A549 (cell line): Measurements from ENCODE around the gene HAPLN2. TPM values are rescaled to one million over a fixed set of nuclear protein-coding genes. Genes with fewer than 3 reads are reported as not detected.
A peak's percentile ranks its signal among the peaks of the same experiment; 100 is the strongest.

Experiments
- ATAC-seq, 2 experiments: fragments of 200-7000 bp in 1 of 2; fragments of >200 bp in 1 of 2; cut with Nextera tagmentation in 1 of 2; cut with Tn5 transposase in 1 of 2; 3 replicates each; pipeline versions ENCODE4 v1.8.0 to v1.9.1; 2018 to 2020; ENCODE audit warnings: mild to moderate bottlenecking in 1 of 2, moderate library complexity in 1 of 2
- CTCF ChIA-PET: fragments of 300-600 bp; sonication (Branson Sonifier 250); formaldehyde crosslinking; extraction: SDS; loops from one replicate; lab custom pipeline; 2021; ENCODE audit warnings: antibody characterized with exemption, inconsistent platforms; lab: Yijun Ruan, JAX
- POLR2A ChIA-PET: fragments of 350-600 bp; formaldehyde crosslinking; extraction: SDS; loops from one replicate; lab custom pipeline; 2021; ENCODE audit warnings: antibody characterized with exemption, inconsistent platforms; lab: Yijun Ruan, JAX
- DNase-seq, 2 experiments: peaks; one replicate each; pipeline versions ENCODE4 v3.0.0 to v3.0.0-alpha.2; 2011 to 2016; ENCODE audit warnings: low read depth in 1 of 2, low spot score in 1 of 2
- FAIRE-seq: peaks from 2 replicates; lab custom pipeline; 2011; peaks lifted over from hg19 to GRCh38; lab: Jason Lieb, UNC
- H3K27ac ChIP-seq, 2 experiments: fragments of >200 bp; sonication (Bioruptor Twin); formaldehyde crosslinking; 3 replicates each; pipeline ENCODE4 v1.5.1; 2016 to 2017
- H3K4me1 ChIP-seq: fragments of >200 bp; sonication (Bioruptor Twin); formaldehyde crosslinking; 3 replicates; pipeline ENCODE4 v1.6.1; 2016
- H3K4me2 ChIP-seq: fragments of >200 bp; sonication (Bioruptor Twin); formaldehyde crosslinking; 3 replicates; pipeline ENCODE4 v1.6.1; 2016
- H3K4me3 ChIP-seq: fragments of >200 bp; sonication (Bioruptor Twin); formaldehyde crosslinking; 3 replicates; pipeline ENCODE4 v1.5.1; 2016
- H3K9me3 ChIP-seq: fragments of >200 bp; sonication (Bioruptor Twin); formaldehyde crosslinking; 3 replicates; pipeline ENCODE4 v1.6.1; 2016
- CHD2 ChIP-seq: fragments of 150-350 bp; IDR thresholded peaks from 2 replicates; pipeline ENCODE4 v1.6.1; 2014; ENCODE audit warnings: low read length; ENCODE audit not compliant: partially characterized antibody
- EHF ChIP-seq: fragments of 250-450 bp; sonication (Bioruptor Pico); IDR thresholded peaks from 2 replicates; pipeline ENCODE4 v1.5.0; 2020; ENCODE audit warnings: mild to moderate bottlenecking
- EHMT2 ChIP-seq: fragments of 200-600 bp; sonication (generic); IDR thresholded peaks from 2 replicates; pipeline ENCODE4 v1.6.1; 2016; ENCODE audit warnings: antibody characterized with exemption, low read depth, mild to moderate bottlenecking, moderate library complexity
- FOSB ChIP-seq: fragments of 250-450 bp; sonication (Bioruptor Pico); IDR thresholded peaks from 2 replicates; pipeline ENCODE4 v1.5.0; 2020; ENCODE audit warnings: mild to moderate bottlenecking, moderate library complexity
- FOSL2 ChIP-seq, 2 experiments: fragments of 450-650 bp in 1 of 2; fragments of >200 bp in 1 of 2; sonication (Bioruptor Twin) in 1 of 2; formaldehyde crosslinking; IDR thresholded peaks; 2 replicates each; pipeline versions ENCODE4 v1.5.0 to v1.6.1; 2016 to 2020; ENCODE audit warnings: mild to moderate bottlenecking in 1 of 2, moderate library complexity in 1 of 2
- GATA3 ChIP-seq: IDR thresholded peaks from 2 replicates; pipeline ENCODE4 v1.6.1; 2012; ENCODE audit warnings: borderline replicate concordance
- HDAC2 ChIP-seq: fragments of 200-600 bp; sonication (generic); IDR thresholded peaks from 2 replicates; pipeline ENCODE4 v1.6.1; 2016
- HOXA7 ChIP-seq: fragments of 250-450 bp; sonication (Bioruptor Pico); IDR thresholded peaks from 2 replicates; pipeline ENCODE4 v1.5.0; 2020; ENCODE audit warnings: mild to moderate bottlenecking, moderate library complexity
- JUN ChIP-seq, 2 experiments: fragments of >200 bp; sonication (Bioruptor Twin); formaldehyde crosslinking; IDR thresholded peaks; 2 replicates in 1 of 2; 3 replicates in 1 of 2; pipeline ENCODE4 v1.6.1; 2016 to 2017
- KDM1A ChIP-seq: fragments of 200-600 bp; sonication (generic); IDR thresholded peaks from 2 replicates; pipeline ENCODE4 v1.6.1; 2016; ENCODE audit warnings: low read depth, mild to moderate bottlenecking
- MYC ChIP-seq: IDR thresholded peaks from 2 replicates; pipeline ENCODE4 v1.6.1; 2012; ENCODE audit warnings: mild to moderate bottlenecking, inconsistent platforms, low read length, improper control_type of control experiment, borderline replicate concordance
- NFE2L2 ChIP-seq: fragments of 150-350 bp; conservative IDR thresholded peaks from 2 replicates; pipeline ENCODE4 v1.6.1; 2014; ENCODE audit warnings: low read length
- NPAS2 ChIP-seq: fragments of 250-450 bp; sonication (Bioruptor Pico); IDR thresholded peaks from 2 replicates; pipeline ENCODE4 v1.8.0; 2022; ENCODE audit warnings: mild to moderate bottlenecking, moderate library complexity, borderline replicate concordance
- PHF8 ChIP-seq: fragments of 200-600 bp; sonication (generic); IDR thresholded peaks from 2 replicates; pipeline ENCODE4 v1.6.1; 2016; ENCODE audit warnings: low read depth, mild to moderate bottlenecking, antibody characterized with exemption, moderate library complexity, borderline replicate concordance
- POLR2A ChIP-seq: IDR thresholded peaks from 2 replicates; pipeline ENCODE4 v1.6.1; 2012; ENCODE audit warnings: mild to moderate bottlenecking, low read length
- POLR2AphosphoS2 ChIP-seq: conservative IDR thresholded peaks from 2 replicates; pipeline ENCODE4 v1.6.1; 2012; ENCODE audit warnings: low read length, improper control_type of control experiment, inconsistent platforms
- RCOR1 ChIP-seq: fragments of 150-350 bp; IDR thresholded peaks from 2 replicates; pipeline ENCODE4 v1.6.1; 2014; ENCODE audit warnings: antibody characterized with exemption, low read length, low read depth
- RFX5 ChIP-seq: fragments of 450-650 bp; IDR thresholded peaks from 2 replicates; pipeline ENCODE4 v1.7.1; 2014; ENCODE audit warnings: antibody characterized with exemption, mild to moderate bottlenecking, moderate library complexity
- TP53 ChIP-seq: fragments of 250-450 bp; sonication (Bioruptor Pico); IDR thresholded peaks from 2 replicates; pipeline ENCODE4 v1.5.0; 2021; ENCODE audit warnings: mild to moderate bottlenecking, moderate library complexity
- ZFP36 ChIP-seq: fragments of 450-650 bp; IDR thresholded peaks from 2 replicates; pipeline ENCODE4 v1.6.1; 2014; ENCODE audit warnings: borderline replicate concordance; ENCODE audit not compliant: partially characterized antibody
- ZNF302 ChIP-seq: fragments of 250-450 bp; sonication (Bioruptor Pico); IDR thresholded peaks from 2 replicates; pipeline ENCODE4 v1.9.0; 2021; ENCODE audit warnings: inconsistent platforms, mild to moderate bottlenecking, moderate library complexity
- WGBS: methylation state at CpG from one replicate; pipeline ENCODE4 v1.1.6; 2017; ENCODE audit errors: missing lambda C conversion rate; 5-methylcytosine and 5-hydroxymethylcytosine counted together
- polyA plus RNA-seq, 4 experiments: library from polyadenylated mRNA; depleted of rRNA in 3 of 4; stranded (reverse); fragments of >200 nt; fragmentation: RNase III in 1 of 4; extraction: RNeasy Plus Mini Kit Qiagen cat#74134 plus additional on column Dnase treatment in 1 of 4; gene quantifications; 2 replicates in 3 of 4; 3 replicates in 1 of 4; pipeline ENCODE4 v1.2.3, GENCODE V29; 2011 to 2017
- TF ChIP-seq, protein P1 (sequence below): fragments of 450-650 bp; IDR thresholded peaks from 2 replicates; pipeline ENCODE4 v1.6.1; 2014; ENCODE audit warnings: antibody characterized with exemption
- TF ChIP-seq, protein P2 (sequence below): fragments of 200-600 bp; sonication (generic); IDR thresholded peaks from 2 replicates; pipeline ENCODE4 v1.6.1; 2016; ENCODE audit warnings: antibody characterized with exemption, mild to moderate bottlenecking, moderate library complexity
- TF ChIP-seq, protein P3 (sequence below): fragments of 250-450 bp; sonication (Bioruptor Pico); IDR thresholded peaks from 2 replicates; pipeline ENCODE4 v1.5.0; 2021; ENCODE audit warnings: mild to moderate bottlenecking, moderate library complexity, borderline replicate concordance

Gene HAPLN2
- polyA plus RNA-seq, 2 of the 4 experiments (the other 2 are of a cell fraction), result 0.10 to 0.23 TPM

DNA sequence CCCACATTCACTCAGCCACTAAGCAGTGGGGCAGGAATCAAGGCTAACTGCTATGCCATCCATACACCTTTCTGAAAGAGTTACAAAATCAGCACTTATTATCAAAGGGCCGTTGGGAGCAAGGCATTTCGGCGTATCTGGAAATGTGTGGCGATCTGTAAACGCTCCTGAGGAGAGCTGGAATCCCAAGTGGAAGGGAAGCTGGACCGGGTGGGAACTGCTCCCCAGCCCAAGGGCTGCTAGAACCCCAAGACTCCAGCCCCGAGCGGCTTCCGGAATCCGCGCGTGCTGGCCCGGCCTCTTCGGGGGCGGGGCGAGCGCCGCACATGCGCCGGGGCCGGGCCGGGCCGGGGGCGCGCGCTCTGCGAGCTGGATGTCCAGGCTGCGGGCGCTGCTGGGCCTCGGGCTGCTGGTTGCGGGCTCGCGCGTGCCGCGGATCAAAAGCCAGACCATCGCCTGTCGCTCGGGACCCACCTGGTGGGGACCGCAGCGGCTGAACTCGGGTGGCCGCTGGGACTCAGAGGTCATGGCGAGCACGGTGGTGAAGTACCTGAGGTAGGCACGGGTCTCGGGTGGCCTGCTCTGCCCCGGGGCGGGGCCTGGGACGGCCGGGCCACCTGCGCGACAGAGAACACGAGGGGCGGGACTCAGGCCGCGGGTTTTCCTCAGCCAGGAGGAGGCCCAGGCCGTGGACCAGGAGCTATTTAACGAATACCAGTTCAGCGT lies 27.6 kb upstream of the HAPLN2 start, which contains the start of gene NAXE (continued):
- TF ChIP-seq FOSB (CRISPR knock-in tag) (peak; percentile 82; the same call in 1 of the 2 replicates), ZFP36 (no peak), RCOR1 (no peak), NFE2L2 (no peak), MYC (no peak; the same call in 1 of the 2 replicates), PHF8 (peak; percentile 65; the same call in 1 of the 2 replicates), POLR2A (peak; percentile 91), HDAC2 (no peak), TP53 (CRISPR knock-in tag) (no peak), KDM1A (no peak), GATA3 (no peak), EHMT2 (no peak), EHF (CRISPR knock-in tag) (0 out of 2 replicates have a peak, but pooled peaks have one; percentile 21), ZNF302 (CRISPR knock-in tag) (no peak)
- TF ChIP-seq, protein P1, sequence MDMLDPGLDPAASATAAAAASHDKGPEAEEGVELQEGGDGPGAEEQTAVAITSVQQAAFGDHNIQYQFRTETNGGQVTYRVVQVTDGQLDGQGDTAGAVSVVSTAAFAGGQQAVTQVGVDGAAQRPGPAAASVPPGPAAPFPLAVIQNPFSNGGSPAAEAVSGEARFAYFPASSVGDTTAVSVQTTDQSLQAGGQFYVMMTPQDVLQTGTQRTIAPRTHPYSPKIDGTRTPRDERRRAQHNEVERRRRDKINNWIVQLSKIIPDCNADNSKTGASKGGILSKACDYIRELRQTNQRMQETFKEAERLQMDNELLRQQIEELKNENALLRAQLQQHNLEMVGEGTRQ, result no peak
- TF ChIP-seq, protein P2, sequence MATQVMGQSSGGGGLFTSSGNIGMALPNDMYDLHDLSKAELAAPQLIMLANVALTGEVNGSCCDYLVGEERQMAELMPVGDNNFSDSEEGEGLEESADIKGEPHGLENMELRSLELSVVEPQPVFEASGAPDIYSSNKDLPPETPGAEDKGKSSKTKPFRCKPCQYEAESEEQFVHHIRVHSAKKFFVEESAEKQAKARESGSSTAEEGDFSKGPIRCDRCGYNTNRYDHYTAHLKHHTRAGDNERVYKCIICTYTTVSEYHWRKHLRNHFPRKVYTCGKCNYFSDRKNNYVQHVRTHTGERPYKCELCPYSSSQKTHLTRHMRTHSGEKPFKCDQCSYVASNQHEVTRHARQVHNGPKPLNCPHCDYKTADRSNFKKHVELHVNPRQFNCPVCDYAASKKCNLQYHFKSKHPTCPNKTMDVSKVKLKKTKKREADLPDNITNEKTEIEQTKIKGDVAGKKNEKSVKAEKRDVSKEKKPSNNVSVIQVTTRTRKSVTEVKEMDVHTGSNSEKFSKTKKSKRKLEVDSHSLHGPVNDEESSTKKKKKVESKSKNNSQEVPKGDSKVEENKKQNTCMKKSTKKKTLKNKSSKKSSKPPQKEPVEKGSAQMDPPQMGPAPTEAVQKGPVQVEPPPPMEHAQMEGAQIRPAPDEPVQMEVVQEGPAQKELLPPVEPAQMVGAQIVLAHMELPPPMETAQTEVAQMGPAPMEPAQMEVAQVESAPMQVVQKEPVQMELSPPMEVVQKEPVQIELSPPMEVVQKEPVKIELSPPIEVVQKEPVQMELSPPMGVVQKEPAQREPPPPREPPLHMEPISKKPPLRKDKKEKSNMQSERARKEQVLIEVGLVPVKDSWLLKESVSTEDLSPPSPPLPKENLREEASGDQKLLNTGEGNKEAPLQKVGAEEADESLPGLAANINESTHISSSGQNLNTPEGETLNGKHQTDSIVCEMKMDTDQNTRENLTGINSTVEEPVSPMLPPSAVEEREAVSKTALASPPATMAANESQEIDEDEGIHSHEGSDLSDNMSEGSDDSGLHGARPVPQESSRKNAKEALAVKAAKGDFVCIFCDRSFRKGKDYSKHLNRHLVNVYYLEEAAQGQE, result no peak

DNA sequence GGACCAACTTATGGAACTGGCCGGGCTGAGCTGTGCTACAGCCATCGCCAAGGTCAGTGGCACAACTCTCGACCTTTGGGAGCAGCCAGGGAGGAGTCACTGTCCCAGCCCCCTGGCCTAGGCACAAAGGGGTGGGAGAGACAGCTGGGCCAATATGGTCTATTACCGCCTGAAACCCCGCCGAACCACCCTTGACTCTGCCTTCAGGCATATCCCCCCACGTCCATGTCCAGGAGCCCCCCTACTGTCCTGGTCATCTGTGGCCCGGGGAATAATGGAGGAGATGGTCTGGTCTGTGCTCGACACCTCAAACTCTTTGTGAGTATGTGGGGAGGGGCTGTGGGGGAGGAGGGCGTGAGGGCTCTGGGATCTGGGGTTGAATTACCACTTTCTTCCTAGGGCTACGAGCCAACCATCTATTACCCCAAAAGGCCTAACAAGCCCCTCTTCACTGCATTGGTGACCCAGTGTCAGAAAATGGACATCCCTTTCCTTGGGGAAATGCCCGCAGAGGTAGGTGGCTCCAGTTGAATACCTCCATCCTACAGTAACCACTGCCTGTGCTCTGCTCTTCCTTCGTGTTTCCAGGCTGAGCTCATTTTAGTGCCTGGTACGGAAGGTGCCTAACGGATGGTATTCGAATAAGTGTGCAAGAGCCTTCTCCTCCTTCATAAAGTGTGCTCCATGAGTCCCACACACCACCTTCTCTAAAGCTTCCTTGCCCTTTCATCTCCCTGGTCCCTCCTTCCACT lies 26.9 kb upstream of the HAPLN2 start:
- ATAC-seq (peak; percentile 14 to 18), DNase-seq (no peak), FAIRE-seq (no peak)
- ChIA-PET POLR2A (interaction anchor here (0.6 to 2.5 kb wide), 8 partner anchors 9 to 135 kb away, joined by 3 to 18 read pairs (median 6); partner anchors contain the start of genes GPATCH4 and MEF2D), CTCF (interaction anchor here (0.6 to 12.5 kb wide), 15 partner anchors 8 to 207 kb away, joined by 3 to 135 read pairs (median 6); partner anchors contain the start of gene MEF2D)
- Histone ChIP-seq H3K9me3 (no peaks in the 10 kb centered on the region), H3K4me2 (peak overlapping the region; percentile 87), H3K4me1 (peaks cover 10% of the 10 kb centered on the region; the same call in 2 of the 3 replicates), H3K27ac (peak overlapping the region; percentile 94 to 98), H3K4me3 (peak overlapping the region; percentile 72)
- TF ChIP-seq POLR2AphosphoS2 (peak; percentile 80; the same call in 1 of the 2 replicates), HOXA7 (CRISPR knock-in tag) (no peak), CHD2 (no peak), NPAS2 (no peak), JUN (IDR thresholded peaks at IDR 0.05) (no peak), PHF8 (no peak), TP53 (CRISPR knock-in tag) (peak; percentile 67; the same call in 1 of the 2 replicates), POLR2A (no peak; the same call in 1 of the 2 replicates), RFX5 (no peak), FOSL2 (IDR thresholded peaks at IDR 0.05) (no peak), FOSL2 (CRISPR knock-in tag; IDR thresholded peaks at IDR 0.05) (no peak)
- TF ChIP-seq, protein P3, sequence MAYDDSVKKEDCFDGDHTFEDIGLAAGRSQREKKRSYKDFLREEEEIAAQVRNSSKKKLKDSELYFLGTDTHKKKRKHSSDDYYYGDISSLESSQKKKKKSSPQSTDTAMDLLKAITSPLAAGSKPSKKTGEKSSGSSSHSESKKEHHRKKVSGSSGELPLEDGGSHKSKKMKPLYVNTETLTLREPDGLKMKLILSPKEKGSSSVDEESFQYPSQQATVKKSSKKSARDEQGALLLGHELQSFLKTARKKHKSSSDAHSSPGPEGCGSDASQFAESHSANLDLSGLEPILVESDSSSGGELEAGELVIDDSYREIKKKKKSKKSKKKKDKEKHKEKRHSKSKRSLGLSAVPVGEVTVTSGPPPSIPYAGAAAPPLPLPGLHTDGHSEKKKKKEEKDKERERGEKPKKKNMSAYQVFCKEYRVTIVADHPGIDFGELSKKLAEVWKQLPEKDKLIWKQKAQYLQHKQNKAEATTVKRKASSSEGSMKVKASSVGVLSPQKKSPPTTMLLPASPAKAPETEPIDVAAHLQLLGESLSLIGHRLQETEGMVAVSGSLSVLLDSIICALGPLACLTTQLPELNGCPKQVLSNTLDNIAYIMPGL, result no peak
- TF ChIP-seq, protein P1, result no peak
- WGBS, result 47% methylated on average over 13 of the region's 16 CpGs
